NCI-H345 treated with DMSO at 0.1 percent for 48 hours (cell line): ENCODE measurements around the gene TMEM143.
"Not testable (repeated sequence)": the region's sequence is repeated elsewhere in the genome, so short reads cannot be mapped to it uniquely, and the experiment has no call there.

Experiments
- DNase-seq: peaks from one replicate; lab custom pipeline; 2025; ENCODE audit not compliant: unreplicated experiment; lab: John Stamatoyannopoulos, UW

Gene TMEM143

GRCh38 chr19:48332351-48332661 lies 31.4 kb downstream of the TMEM143 start:
- DNase-seq, result no peak

- DNase-seq, result peak; percentile 80
Observed at GRCh38 chr19:48330012-48330681, 33.6 kb downstream of the TMEM143 start.

GRCh38 chr19:48329167-48329891 lies 34.4 kb downstream of the TMEM143 start:
- no peak for DNase-seq

- DNase-seq, result no peak
Observed at GRCh38 chr19:48325265-48325910, 38.4 kb downstream of the TMEM143 start, which contains the start of gene EMP3. TSS of gene EMP3 (plus strand) at chr19:48325552. CDS start at chr19:48326845, 1,293 bp downstream.

GRCh38 chr19:48321622-48322591 lies 41.8 kb downstream of the TMEM143 start:
- DNase-seq, result peak; percentile 73

- DNase-seq, result peak; percentile 72
Observed at GRCh38 chr19:48321372-48321621, 42.4 kb downstream of the TMEM143 start.

GRCh38 chr19:48319647-48320541 lies 43.8 kb downstream of the TMEM143 start:
- DNase-seq, result peak; percentile 23

GRCh38 chr19:48318286-48318987 lies 45.3 kb downstream of the TMEM143 start:
- DNase-seq, result no peak

- DNase-seq, result not testable (repeated sequence)
Observed at GRCh38 chr19:48317708-48317960, 46.1 kb downstream of the TMEM143 start.

- no peak for DNase-seq
Observed at GRCh38 chr19:48315712-48316111, 48.0 kb downstream of the TMEM143 start.

- DNase-seq, result no peak
Observed at GRCh38 chr19:48311384-48311783, 52.4 kb downstream of the TMEM143 start.

- DNase-seq, result no peak
Observed at GRCh38 chr19:48310227-48310626, 53.5 kb downstream of the TMEM143 start.

- not testable (repeated sequence) for DNase-seq
Observed at GRCh38 chr19:48309731-48310130, 54.0 kb downstream of the TMEM143 start.

GRCh38 chr19:48308631-48309586 lies 54.8 kb downstream of the TMEM143 start:
- DNase-seq, result no peak

- DNase-seq, result no peak
Observed at GRCh38 chr19:48303866-48304265, 59.9 kb downstream of the TMEM143 start.

GRCh38 chr19:48303367-48303766 lies 60.4 kb downstream of the TMEM143 start:
- DNase-seq, result no peak

- DNase-seq, result no peak
Observed at GRCh38 chr19:48302600-48302959, 61.2 kb downstream of the TMEM143 start.

GRCh38 chr19:48301886-48302599 lies 61.7 kb downstream of the TMEM143 start:
- no peak for DNase-seq
